Ishikawa (cell line): ENCODE results near the gene PPID.

Source experiments
- CEBPB ChIP-seq: IDR thresholded peaks from 2 replicates; pipeline ENCODE4 v1.6.1; 2012
- CREB1 ChIP-seq: IDR thresholded peaks from 2 replicates; pipeline ENCODE4 v1.6.1; 2012; ENCODE audit warnings: low read depth
- EGR1 ChIP-seq: IDR thresholded peaks from 2 replicates; pipeline ENCODE4 v1.6.1; 2012
- EP300 ChIP-seq: IDR thresholded peaks from 2 replicates; pipeline ENCODE4 v1.6.1; 2012; ENCODE audit warnings: borderline replicate concordance
- MAX ChIP-seq: IDR thresholded peaks from 2 replicates; pipeline ENCODE4 v1.6.1; 2012
- RAD21 ChIP-seq: IDR thresholded peaks from 2 replicates; pipeline ENCODE4 v1.6.1; 2012; ENCODE audit warnings: low read depth
- REST ChIP-seq: IDR thresholded peaks from 2 replicates; pipeline ENCODE4 v1.6.1; 2012; ENCODE audit warnings: low read depth, mild to moderate bottlenecking
- TAF1 ChIP-seq: IDR thresholded peaks from 2 replicates; pipeline ENCODE4 v1.6.1; 2012; ENCODE audit warnings: low read depth, mild to moderate bottlenecking
- YY1 ChIP-seq: IDR thresholded peaks from 2 replicates; pipeline ENCODE4 v1.6.1; 2012; ENCODE audit warnings: low read depth
- ZBTB7A ChIP-seq: IDR thresholded peaks from 2 replicates; pipeline ENCODE4 v1.6.1; 2012; ENCODE audit warnings: low read depth

DNA sequence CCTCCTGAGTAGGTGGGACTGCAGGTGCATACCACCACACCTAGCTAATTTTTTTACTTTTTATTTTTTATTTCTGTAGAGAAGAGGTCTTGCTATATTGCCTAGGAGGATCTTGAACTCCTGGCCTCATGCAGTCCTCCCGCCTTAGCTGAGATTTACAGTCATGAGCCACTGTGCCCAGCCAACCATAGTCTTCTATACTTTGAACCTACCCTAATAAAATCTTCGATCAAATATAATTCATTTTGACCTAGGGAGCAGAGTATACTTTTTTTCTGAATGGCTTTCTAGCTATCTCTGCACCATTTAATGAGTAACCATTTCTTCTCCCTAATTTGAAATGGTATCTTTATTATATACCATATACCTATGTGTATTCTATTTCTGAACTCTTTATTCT, 44.4 kb downstream of the PPID start:
- no peak for TF ChIP-seq CREB1
- no peak for TF ChIP-seq REST
- no peak for TF ChIP-seq MAX
- TF ChIP-seq CEBPB: no peak
- no peak for TF ChIP-seq RAD21
- TF ChIP-seq EP300: no peak
- no peak for TF ChIP-seq YY1
- TF ChIP-seq TAF1: no peak
- no peak for TF ChIP-seq EGR1
- no peak for TF ChIP-seq ZBTB7A
